GM21381 (cell line): Measurements from ENCODE around the gene LCN12.

Experiments used
- ATAC-seq: cut with Tn5 transposase; IDR thresholded peaks from one replicate; pipeline ENCODE4 v1.9.1; 2021; ENCODE audit warnings: mild to moderate bottlenecking, moderate library complexity; ENCODE audit not compliant: unreplicated experiment

Gene LCN12

DNA sequence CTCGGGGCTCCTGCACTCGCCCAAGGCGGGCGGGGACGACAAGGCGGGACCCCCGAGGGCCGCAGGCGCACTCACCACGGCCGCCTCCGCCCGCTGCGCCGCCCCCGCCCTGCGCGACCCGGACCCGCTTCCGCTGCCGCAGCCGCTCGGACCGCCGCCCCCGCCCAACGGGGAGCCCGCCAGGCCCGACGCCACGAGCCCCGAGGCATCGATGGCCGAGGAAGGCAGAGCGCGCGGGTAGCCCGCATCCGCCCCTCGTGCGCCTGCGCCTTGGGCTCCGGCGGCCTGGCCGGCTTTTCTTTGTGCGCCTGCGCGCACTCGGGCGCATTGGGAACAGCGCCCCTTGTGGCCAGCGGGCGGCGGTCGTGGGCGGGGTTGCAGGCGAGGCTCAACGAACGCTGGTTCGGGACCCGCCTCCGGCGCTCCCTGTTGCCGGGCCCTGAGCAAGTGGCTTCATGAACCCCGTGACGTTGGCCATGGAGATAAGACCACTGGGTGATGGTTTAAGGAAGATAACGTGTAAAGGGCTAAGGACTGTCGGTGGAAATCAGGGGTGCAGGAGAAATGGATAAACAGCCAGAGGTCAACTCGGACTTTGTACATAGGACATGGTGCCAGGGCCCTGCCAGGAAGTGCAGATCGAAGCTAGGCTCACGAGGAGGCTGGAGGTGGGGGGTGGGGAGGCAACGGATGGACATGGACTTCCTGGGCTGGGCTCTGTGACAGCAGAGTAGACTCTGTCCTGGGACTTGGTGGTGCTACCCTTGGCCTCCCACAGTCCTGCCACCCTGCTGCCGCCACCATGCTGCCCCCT is 7.3 kb upstream of the LCN12 start, which contains the start of the genes C8G and FBXW5:
Gene C8G (plus strand): TSS at position 725 of the 814 bp plus-strand sequence. CDS start 78 bp downstream, at position 803.
Gene FBXW5 (minus strand): TSS at position 220 of the 814 bp plus-strand sequence. CDS start 655 bp downstream, outside the sequence.
- peak; percentile 81 for ATAC-seq

DNA sequence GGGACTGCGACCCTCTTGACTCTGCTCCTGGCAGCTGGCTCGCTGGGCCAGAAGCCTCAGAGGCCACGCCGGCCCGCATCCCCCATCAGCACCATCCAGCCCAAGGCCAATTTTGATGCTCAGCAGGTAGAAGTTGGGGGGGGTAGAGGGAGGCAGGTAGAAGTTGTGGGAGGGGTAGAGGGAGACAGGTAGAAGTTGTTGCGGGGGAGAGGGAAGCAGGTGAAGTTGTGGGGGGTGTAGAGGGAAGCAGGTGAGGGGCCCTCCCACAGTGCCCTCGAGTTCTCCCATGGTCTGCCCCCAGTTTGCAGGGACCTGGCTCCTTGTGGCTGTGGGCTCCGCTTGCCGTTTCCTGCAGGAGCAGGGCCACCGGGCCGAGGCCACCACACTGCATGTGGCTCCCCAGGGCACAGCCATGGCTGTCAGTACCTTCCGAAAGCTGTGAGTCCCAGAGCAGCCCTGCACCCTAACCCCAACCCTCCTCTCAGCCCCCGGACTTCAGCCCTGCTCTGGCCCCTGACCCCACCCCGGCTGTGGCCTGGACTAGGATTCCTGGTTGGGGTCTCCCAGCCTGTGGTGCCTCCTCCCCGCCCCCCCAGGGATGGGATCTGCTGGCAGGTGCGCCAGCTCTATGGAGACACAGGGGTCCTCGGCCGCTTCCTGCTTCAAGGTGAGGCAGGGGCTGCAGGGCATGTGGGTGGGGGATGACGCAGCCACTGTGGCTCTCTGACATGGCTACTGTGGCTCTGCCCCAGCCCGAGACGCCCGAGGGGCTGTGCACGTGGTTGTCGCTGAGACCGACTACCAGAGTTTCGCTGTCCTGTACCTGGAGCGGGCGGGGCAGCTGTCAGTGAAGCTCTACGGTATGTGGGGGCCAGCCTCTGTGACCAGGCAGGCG is 6.5 kb upstream of the LCN12 start:
- no peak for ATAC-seq

DNA sequence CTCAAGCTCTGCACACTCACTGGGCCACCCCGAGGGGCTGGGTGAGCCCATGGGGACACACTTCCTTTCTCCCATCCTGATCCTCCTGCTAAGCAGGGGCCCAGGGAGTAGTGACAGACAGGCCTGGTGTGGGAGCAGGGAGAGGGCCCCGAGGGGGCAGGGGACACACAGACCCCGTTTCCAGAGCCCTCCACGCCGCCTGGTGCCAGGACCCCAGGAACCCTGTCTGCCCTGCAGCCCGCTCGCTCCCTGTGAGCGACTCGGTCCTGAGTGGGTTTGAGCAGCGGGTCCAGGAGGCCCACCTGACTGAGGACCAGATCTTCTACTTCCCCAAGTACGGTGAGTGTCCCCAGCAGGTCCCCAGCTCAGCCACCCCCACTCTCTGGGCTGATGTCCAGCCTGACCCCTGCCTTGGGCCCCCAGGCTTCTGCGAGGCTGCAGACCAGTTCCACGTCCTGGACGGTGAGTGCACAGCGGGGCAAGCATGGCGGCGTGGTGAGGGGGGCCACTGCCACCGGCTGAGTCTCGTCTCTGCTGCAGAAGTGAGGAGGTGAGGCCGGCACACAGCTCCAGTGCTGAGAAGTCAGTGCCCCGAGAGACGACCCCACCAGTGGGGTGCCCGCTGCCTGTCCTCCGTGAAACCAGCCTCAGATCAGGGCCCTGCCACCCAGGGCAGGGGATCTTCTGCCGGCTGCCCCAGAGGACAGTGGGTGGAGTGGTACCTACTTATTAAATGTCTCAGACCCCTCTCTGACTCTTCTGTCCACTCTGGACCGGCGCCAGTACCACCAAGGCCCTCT is 5.6 kb upstream of the LCN12 start:
- no peak for ATAC-seq

DNA sequence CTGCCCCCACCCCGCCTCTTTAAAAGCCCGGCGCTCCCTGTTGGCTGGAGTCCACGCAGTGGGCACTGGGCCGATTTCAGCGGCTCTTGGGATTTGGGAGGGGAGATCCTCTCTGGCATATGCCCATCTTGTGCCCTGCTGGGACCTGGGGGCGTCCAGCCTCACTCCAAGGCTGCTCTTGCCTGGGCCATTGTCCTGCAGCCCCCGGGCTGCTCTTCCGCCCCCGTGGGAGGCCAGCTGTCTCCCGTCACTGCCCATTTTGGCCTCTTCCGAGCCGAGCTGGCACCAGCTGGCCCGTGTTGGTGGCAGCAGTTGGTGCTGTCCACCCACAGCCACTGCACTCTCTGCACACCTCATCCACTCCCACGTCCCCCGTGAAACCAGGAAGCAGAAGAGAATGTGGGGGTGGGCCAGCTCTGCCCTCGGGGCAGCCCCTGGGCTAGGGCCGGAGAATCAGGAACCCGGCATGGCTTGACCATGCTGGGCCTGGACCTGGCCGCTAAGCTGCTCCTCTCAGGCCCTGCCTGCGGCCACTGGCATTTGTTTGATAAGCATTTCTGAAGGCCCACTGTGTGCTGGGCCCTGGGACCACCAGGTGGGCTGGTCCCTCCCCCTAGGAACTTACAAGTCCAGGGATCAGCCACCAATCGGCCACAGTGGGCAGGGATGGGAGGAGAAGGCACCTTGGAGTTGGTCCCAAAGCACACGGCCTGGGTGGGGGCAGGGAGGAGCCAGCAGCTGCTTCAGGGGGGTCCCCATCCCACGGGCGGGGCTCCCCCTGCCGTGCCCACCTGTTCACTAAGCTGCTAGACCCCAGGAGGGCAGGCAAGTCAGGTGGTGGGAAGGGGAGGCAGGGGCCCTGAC is 4.8 kb upstream of the LCN12 start:
- ATAC-seq = no peak

DNA sequence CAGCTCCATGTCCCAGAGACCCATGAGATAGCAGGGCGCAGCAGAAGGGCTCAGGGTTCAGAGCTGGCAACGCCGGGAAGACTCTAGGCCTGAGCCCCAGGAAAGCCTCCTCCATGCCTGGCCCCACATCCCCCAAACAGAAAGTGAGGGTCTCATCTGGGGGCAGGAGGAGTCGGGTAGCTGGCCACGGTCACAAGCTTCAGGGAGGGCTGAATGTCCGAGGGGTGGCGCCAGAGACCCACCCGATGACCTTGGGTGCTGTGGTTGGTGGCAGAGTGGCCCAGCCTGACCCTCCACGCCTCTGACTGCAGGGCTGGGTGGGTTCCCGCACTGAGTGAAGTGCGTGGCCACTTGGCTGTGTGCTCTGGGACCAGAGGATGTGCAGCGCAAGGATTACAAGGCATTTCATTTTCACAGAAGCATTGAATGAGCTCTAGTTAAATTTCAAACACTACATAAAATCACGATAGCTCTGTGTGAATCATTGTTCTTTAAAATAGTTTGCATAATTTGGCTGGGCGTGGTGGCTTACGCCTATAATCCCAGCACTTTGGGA is 4.0 kb upstream of the LCN12 start:
- ATAC-seq = no peak

DNA sequence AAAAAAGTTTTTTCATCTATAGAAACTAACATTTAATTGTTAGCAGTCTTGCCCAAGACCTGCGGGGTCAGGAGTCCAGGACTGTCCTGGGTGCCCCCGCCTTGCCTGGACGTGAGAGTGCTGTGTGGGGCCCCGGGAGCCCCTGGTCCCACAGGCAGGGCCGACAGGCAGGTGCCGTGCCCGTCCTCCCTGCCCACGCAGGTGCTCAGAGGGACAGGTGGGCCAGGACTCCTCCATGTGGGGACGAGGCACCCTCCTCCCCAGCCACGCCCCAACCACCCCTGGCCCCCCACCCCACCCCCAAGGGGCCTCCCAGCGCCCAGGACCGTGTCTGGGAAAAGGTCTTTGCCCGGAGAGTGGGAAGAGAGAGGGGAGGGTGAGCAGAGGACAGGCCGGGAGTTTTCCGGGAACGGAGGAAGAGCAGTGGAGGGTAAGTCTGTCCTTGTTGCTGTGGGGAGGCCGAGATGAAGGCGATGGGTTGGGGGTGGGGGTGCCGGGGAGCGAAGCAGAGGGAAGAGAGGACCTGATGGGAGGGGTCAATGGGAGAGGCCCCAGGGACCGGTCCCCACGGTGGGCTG is 2.7 kb upstream of the LCN12 start:
- no peak for ATAC-seq

DNA sequence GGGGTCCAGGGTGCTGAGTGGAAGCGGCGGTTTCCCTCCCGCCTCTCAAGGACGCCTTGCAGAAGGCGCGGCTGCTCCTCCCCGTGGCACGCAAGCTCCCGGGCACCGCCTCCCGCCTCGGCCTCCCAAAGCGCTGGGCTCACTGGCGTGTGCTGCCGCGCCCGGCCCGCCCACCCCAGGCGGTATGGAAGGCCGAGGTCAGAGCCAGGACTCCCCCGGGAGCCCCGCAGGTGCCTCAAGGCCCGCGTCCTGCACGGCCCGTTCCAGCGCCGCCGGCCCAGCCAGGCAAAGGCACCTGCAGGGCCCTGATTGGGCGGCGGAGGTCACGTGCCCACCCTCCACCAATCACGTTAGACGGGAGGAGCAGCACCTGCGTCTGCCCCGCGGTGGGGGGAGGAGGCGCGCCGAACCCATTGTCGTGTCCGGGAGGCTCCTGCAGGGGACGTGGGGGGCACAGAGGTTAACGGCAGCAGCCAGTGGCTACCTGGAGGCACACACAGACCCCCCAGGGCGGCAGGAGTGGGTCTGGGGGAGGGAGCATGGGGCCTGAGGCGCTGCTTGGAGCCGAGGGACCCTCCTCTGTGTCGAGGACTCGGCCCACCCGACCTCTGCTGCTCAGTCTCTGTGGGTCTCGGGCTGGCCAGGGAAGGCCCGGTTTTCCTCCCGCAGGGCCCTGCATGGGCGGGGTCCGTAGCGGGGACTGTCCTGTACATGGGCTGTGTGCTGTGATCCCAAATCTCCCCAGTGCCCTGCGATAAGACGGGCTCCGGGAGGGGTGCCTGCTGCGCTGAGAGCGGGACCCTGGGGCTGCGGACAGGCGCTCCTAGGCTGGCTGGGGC is 2.0 kb upstream of the LCN12 start:
- peak; percentile 78 for ATAC-seq

DNA sequence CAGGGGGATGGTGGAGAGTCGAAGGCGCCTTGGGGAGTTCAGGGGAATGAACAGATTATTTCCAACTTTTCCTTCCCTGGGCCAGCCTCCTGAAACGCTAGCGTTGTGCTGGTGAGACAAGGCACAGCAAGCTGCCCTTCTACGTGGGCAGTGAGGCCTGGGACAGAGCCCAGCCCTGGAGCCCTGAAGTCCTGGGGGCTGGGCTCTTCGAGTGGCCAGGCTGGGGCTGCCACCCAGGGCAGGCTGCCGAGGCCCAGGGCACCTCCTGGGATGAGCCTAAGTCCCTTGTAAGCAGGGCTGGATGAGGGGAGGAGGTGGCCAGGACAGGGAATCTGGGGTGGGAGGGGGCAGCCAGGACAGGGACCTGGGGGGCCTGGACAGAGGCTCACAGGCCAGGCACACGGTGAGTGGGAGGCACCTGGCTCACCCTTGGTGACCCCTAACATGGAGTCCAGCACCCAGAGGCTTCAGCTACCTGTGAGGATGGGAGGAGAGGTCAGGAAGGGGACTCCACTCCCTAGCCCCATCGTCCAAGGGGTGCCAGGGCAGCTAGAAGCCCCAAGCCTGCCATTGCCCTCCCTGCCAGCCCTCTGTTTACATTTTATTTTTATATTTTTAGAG is 1.3 kb upstream of the LCN12 start:
- no peak for ATAC-seq

DNA sequence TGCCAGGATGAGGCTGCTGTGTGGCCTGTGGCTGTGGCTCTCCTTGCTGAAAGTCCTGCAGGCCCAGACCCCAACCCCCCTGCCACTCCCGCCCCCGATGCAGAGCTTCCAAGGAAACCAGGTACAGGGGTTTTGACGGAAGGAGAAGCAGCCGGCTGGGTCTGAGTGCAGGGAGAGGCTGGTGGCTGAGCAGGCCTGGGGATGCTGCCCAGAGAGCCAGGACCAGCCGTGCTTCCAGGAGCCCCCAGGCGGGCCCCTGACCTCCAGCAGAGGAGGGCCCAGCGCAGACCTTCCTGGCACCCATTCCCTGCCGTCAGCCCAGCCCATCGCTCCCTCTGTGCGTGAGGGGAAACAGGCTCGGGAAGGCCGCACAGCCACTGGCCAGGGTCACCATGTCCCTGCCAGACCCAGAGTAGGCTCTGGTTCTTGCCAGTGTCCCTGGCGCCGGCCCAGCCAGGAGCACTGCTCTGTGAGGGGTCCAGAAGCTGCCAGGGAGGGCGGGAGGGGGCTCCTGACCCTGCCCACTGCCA is 313 bp downstream of the LCN12 start:
- ATAC-seq = no peak

DNA sequence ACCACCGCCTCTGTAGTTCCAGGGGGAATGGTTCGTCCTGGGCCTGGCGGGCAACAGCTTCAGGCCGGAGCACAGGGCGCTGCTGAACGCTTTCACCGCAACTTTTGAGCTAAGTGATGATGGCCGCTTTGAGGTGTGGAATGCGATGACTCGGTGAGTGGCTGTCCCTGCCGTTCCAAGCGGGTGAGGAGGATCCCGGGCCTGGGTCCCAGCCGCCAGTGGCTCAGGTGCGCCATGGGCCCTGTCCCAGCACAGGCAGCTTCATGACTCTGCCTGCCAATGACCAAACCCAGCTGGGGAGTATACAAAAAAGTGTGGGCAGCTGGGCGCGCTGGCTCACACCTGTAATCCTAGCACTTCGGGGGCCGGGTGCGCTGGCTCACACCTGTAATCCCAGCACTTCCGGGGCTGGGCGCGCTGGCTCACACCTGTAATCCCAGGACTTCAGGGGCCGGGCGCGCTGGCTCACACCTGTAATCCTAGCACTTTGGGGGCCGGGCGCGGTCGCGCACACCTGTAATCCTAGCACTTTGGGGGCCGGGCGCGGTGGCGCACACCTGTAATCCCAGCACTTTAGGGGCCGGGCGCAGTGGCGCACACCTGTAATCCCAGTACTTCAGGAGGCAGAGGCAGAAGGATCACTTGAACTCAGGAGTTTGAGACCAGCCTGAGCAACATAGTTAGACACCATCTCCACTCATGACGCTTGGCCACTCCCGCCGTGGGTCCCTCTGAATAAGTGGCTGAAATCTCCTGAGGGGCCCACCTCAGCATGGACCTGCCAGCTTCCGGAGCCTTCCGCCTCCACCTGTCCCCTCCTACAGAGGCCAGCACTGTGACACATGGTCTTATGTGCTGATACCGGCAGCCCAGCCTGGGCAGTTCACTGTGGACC is 1.1 kb downstream of the LCN12 start:
- ATAC-seq = no peak

DNA sequence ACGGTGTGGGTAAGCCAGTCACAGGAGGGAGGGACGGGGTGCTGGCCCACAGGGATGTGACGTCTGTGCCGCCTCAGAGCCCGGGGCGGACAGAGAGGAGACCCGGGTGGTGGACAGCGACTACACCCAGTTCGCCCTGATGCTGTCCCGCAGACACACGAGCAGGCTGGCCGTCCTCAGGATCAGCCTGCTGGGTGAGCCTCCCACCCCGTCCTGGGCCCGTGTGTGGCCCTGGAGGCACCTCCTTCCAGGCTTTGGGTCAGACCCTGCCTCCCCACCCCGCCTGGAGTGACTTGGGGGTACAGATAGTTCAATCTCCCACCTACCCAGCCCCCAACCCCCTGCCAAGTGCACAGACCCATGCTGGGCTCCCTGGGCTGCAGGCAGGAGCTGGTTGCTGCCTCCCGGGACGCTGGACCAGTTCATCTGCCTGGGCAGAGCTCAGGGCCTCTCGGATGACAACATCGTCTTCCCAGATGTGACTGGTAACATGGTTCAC is 1.7 kb downstream of the LCN12 start:
- ATAC-seq = no peak

DNA sequence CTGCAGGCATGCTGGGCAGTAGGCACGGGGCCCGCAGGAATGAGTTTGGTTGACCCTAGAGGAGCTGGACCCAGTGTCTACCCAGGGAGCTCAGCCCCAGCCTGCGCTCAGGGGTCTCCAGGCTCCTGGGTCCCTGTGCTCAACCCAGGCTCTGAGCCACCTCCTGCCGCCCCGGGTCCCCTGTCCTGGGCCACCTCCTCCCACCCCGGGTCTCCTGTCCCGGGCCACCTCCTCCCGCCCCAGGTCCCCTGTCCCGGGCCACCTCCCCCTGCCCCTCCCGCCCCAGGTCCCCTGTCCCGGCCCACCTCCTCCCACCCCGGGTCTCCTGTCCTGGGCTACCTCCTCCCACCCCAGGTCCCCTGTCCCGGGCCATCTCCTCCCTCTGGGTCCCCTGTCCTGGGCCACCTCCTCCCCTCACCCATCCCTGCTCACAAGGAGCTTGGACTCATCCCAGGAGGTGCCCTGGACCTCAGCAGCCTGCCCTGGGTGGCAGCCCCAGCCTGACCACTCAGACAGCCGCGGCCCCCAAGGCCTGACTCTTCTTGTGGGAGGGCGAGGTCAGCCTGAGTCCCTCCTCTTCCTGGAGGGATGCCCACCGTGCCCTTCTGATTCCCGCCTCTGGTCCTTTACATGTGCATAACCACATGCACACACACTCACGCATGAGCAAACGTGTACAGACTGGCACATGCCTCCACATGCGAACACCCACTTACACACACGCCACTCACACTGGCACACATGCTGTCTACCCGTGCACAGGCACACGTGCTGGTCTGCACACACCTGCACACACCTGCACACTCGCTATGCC is 2.4 kb downstream of the LCN12 start:
- ATAC-seq = no peak

DNA sequence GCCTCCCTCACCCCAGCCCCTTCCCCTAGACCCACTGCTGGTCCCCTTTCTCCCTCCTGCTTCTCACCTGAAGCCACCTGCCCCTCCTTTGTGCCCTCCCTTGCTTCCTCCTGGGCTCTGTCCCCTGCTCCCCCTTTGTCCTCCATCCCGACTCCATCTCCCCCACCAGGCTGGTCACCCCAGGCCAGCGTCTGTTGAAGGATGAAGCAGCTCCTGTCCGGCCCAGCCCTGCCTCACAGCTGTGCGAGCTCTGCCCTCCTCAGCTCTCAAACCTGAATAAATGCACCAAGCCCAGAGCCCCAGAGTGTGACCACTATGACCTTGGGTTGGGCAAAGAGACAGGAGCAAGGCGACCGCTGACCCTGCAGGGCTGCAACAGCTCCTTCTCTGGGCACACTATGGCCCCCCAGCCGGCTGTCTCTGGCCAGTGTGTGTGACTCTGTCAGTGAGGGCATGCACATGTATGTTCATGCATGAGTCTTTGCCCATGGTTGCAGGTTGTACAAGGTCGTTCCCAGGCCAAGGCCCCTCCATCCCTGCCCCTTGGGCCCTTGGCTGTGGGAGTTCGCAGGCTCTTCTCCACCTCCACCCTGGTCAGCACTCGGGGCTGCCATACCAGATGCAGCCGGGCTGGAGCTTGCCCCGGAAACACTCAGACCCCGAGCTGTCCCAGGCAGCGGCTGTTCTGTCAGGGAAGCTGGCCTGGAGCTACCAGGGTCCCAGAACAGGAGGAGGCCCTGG is 3.3 kb downstream of the LCN12 start:
- no peak for ATAC-seq

DNA sequence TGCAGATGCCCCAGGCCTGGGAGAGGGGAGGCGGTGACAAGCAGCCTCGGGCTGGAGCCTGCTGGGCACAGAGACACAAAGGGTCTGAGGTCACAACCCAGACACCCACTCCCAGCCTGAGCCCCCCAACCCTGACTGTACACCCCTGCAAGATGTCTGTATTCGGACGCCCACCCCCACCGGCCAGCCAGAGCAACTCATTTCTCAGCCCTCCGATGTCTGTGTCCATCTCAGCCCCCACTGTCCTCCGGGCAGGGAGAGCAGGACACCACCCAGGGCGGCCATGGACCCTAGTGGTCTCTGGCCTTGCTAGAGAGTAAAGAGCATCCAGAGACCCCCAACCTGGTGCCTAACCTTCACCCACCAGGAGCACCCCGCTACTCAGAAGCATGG is 3.9 kb downstream of the LCN12 start:
- ATAC-seq = no peak

DNA sequence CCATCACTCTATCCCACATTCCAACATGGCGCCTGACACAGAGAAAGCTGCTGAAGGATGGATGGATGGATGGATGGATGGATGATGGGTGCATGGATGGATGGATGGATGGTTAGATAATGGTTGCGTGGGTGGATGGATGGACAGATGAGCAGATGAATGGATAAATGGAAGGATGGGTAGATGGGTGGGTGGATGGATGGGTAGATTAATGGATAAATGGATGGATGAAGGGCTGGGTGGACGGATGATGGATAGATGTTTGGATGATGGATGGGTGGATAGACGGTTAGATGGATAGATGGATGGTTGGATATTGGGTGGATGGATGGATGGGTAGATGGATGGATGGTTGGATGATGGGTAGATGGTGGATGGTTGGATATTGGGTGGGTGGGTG is 4.5 kb downstream of the LCN12 start:
- ATAC-seq = no peak
